H1 (cell line): ENCODE results near the gene STRA8. TPM values are rescaled to one million over a fixed set of nuclear protein-coding genes. Genes with fewer than 3 reads are reported as not detected.

Experiments used
- CTCF ChIA-PET: fragments of 300-600 bp; sonication (Branson Sonifier 250); formaldehyde crosslinking; loops from one replicate; lab custom pipeline; 2021; ENCODE audit not compliant: partially characterized antibody; lab: Charles Lee
- POLR2A ChIA-PET: fragments of 300-600 bp; sonication (Branson Sonifier 250); formaldehyde crosslinking; loops from one replicate; lab custom pipeline; 2021; ENCODE audit warnings: inconsistent platforms; ENCODE audit not compliant: partially characterized antibody; lab: Charles Lee
- DNase-seq, 2 experiments: peaks; one replicate each; pipeline versions ENCODE4 v3.0.0 to v3.0.0-alpha.2; 2010 to 2022; ENCODE audit warnings: low spot score in 2 of 2, low read depth in 1 of 2, mixed read lengths in 1 of 2
- FAIRE-seq: peaks from 2 replicates; lab custom pipeline; 2011; peaks lifted over from hg19 to GRCh38; lab: Jason Lieb, UNC
- H2AFZ ChIP-seq: 2 replicates; pipeline ENCODE4 v1.8.1; 2012; ENCODE audit warnings: low read length, inconsistent platforms
- H2AK5ac ChIP-seq: 2 replicates; pipeline ENCODE4 v1.6.1; 2013; ENCODE audit warnings: low read depth, low read length
- H2BK120ac ChIP-seq: replicated peaks from 2 replicates; pipeline ENCODE3; 2013; ENCODE audit warnings: low read depth, low read length, inconsistent platforms
- H2BK12ac ChIP-seq: 2 replicates; pipeline ENCODE4 v1.6.1; 2013; ENCODE audit warnings: low read depth, low read length
- H2BK15ac ChIP-seq: 2 replicates; pipeline ENCODE4 v1.6.1; 2013; ENCODE audit warnings: low read length
- H2BK20ac ChIP-seq: 2 replicates; pipeline ENCODE4 v1.6.1; 2013; ENCODE audit warnings: low read length
- H2BK5ac ChIP-seq: 2 replicates; pipeline ENCODE4 v1.6.1; 2013; ENCODE audit warnings: low read depth, low read length
- H3K14ac ChIP-seq: 2 replicates; pipeline ENCODE4 v1.6.1; 2013; ENCODE audit warnings: inconsistent platforms; ENCODE audit not compliant: insufficient read length
- H3K18ac ChIP-seq: 2 replicates; pipeline ENCODE4 v1.6.1; 2013; ENCODE audit warnings: low read length; ENCODE audit errors: extremely low read depth
- H3K23ac ChIP-seq: 2 replicates; pipeline ENCODE4 v1.6.1; 2013; ENCODE audit warnings: inconsistent platforms; ENCODE audit not compliant: insufficient read length
- H3K23me2 ChIP-seq: 2 replicates; pipeline ENCODE4 v1.6.1; 2013; ENCODE audit warnings: low read depth, low read length
- H3K27ac ChIP-seq: 2 replicates; pipeline ENCODE4 v1.6.1; 2011; ENCODE audit warnings: low read depth, low read length, inconsistent platforms
- H3K27me3 ChIP-seq, 4 experiments: replicated peaks in 1 of 4; 1 replicate in 1 of 4; 2 replicates in 3 of 4; pipeline versions ENCODE4 v1.6.1 to v1.8.1; 2011 to 2013; ENCODE audit warnings: low read length in 3 of 4, mild to moderate bottlenecking in 3 of 4, inconsistent platforms in 2 of 4, mixed read lengths in 2 of 4, moderate library complexity in 1 of 4; ENCODE audit not compliant: control insufficient read depth in 3 of 4, insufficient read depth in 3 of 4; ENCODE audit errors: extremely low read depth in 1 of 4
- H3K36me3 ChIP-seq, 4 experiments: 2 replicates each; pipeline versions ENCODE4 v1.6.1 to v1.8.1; 2011 to 2013; ENCODE audit warnings: mild to moderate bottlenecking in 4 of 4, low read length in 3 of 4, moderate library complexity in 2 of 4, control low read depth in 1 of 4, inconsistent platforms in 1 of 4; ENCODE audit not compliant: insufficient read depth in 4 of 4, control insufficient read depth in 2 of 4
- H3K4ac ChIP-seq: replicated peaks from 2 replicates; pipeline ENCODE3; 2013; ENCODE audit warnings: low read length, low read depth, mixed read lengths, inconsistent platforms; ENCODE audit not compliant: insufficient read length
- H3K4me1 ChIP-seq, 4 experiments: replicated peaks in 1 of 4; 1 replicate in 1 of 4; 2 replicates in 3 of 4; pipeline versions ENCODE4 v1.6.1 to v1.8.1; 2011 to 2013; ENCODE audit warnings: low read length in 3 of 4, inconsistent platforms in 2 of 4, mixed read lengths in 1 of 4; ENCODE audit not compliant: insufficient read depth in 4 of 4, control insufficient read depth in 3 of 4
- H3K4me2 ChIP-seq, 2 experiments: 2 replicates each; pipeline versions ENCODE4 v1.6.1 to v1.8.1; 2011 to 2013; ENCODE audit warnings: low read depth in 2 of 2, low read length in 2 of 2, control low read depth in 1 of 2, inconsistent platforms in 1 of 2, mild to moderate bottlenecking in 1 of 2; ENCODE audit not compliant: insufficient read depth in 1 of 2
- H3K4me3 ChIP-seq, 4 experiments: fragments of 200-600, 300-600 bp in 1 of 4; sonication (generic), shearing (Covaris generic), sonication (Bioruptor Twin) in 1 of 4; 2 replicates each; pipeline versions ENCODE4 v1.5.1 to v1.8.1; 2011 to 2016; ENCODE audit warnings: low read length in 4 of 4, low read depth in 3 of 4, control low read depth in 2 of 4, inconsistent platforms in 2 of 4, mild to moderate bottlenecking in 2 of 4, mixed read lengths in 1 of 4, moderate library complexity in 1 of 4; ENCODE audit not compliant: insufficient read depth in 2 of 4; ENCODE audit errors: extremely low read depth in 1 of 4
- H3K56ac ChIP-seq: replicated peaks from 2 replicates; pipeline ENCODE3; 2013; ENCODE audit warnings: low read depth, mild to moderate bottlenecking, mixed read lengths, low read length, inconsistent platforms; ENCODE audit not compliant: insufficient read length
- H3K79me1 ChIP-seq: 2 replicates; pipeline ENCODE4 v1.6.1; 2013; ENCODE audit warnings: low read depth, low read length, control low read depth
- H3K79me2 ChIP-seq, 2 experiments: 2 replicates each; pipeline versions ENCODE4 v1.6.1 to v1.8.1; 2012 to 2013; ENCODE audit warnings: low read length in 2 of 2, mild to moderate bottlenecking in 2 of 2, inconsistent platforms in 1 of 2; ENCODE audit not compliant: insufficient read depth in 2 of 2, control insufficient read depth in 1 of 2
- H3K9ac ChIP-seq, 4 experiments: replicated peaks in 1 of 4; 1 replicate in 1 of 4; 2 replicates in 3 of 4; pipeline versions ENCODE4 v1.6.1 to v1.8.1; 2011 to 2013; ENCODE audit warnings: low read depth in 3 of 4, low read length in 3 of 4, control low read depth in 2 of 4, mild to moderate bottlenecking in 2 of 4, moderate library complexity in 2 of 4, inconsistent platforms in 1 of 4; ENCODE audit errors: extremely low read depth in 1 of 4
- H3K9me3 ChIP-seq, 2 experiments: 2 replicates each; pipeline versions ENCODE4 v1.6.1 to v1.8.1; 2012 to 2013; ENCODE audit warnings: mild to moderate bottlenecking in 2 of 2, moderate library complexity in 2 of 2, control low read depth in 1 of 2, inconsistent platforms in 1 of 2, low read depth in 1 of 2, low read length in 1 of 2, mixed read lengths in 1 of 2; ENCODE audit not compliant: insufficient read depth in 2 of 2
- H4K20me1 ChIP-seq, 2 experiments: replicated peaks in 1 of 2; 2 replicates each; pipeline versions ENCODE3 to v1.8.1; 2011 to 2013; ENCODE audit warnings: inconsistent platforms in 2 of 2, low read length in 2 of 2, mild to moderate bottlenecking in 1 of 2; ENCODE audit not compliant: insufficient read depth in 2 of 2, control insufficient read depth in 1 of 2
- H4K5ac ChIP-seq: 2 replicates; pipeline ENCODE4 v1.6.1; 2013; ENCODE audit warnings: low read length, low read depth, mixed read lengths, inconsistent platforms; ENCODE audit not compliant: insufficient read length
- H4K8ac ChIP-seq: 2 replicates; pipeline ENCODE4 v1.8.0; 2013; ENCODE audit warnings: mild to moderate bottlenecking, moderate library complexity, low read length, inconsistent platforms; ENCODE audit not compliant: insufficient read depth; ENCODE audit errors: extremely low read depth
- H4K91ac ChIP-seq: replicated peaks from 2 replicates; pipeline ENCODE3; 2013; ENCODE audit warnings: low read length, mixed read lengths, inconsistent platforms; ENCODE audit not compliant: insufficient read length
- EP300 ChIP-seq, 2 experiments: IDR thresholded peaks; 1 replicate in 1 of 2; 2 replicates in 1 of 2; pipeline ENCODE4 v1.6.1; 2011 to 2012; ENCODE audit warnings: low read depth in 2 of 2, low read length in 2 of 2, mild to moderate bottlenecking in 2 of 2, borderline replicate concordance in 1 of 2, inconsistent platforms in 1 of 2, moderate library complexity in 1 of 2
- KDM4A ChIP-seq: IDR thresholded peaks from one replicate; pipeline ENCODE4 v1.7.1; 2012; ENCODE audit warnings: low read depth, mild to moderate bottlenecking, moderate library complexity, low read length, inconsistent platforms; ENCODE audit not compliant: severe bottlenecking
- NRF1 ChIP-seq: IDR thresholded peaks from 2 replicates; pipeline ENCODE4 v1.6.1; 2011; ENCODE audit warnings: mild to moderate bottlenecking, low read depth, low read length, improper control_type of control experiment
- POLR2AphosphoS5 ChIP-seq: IDR thresholded peaks from 2 replicates; pipeline ENCODE4 v1.6.1; 2011; ENCODE audit warnings: low read depth, low read length
- SP1 ChIP-seq: IDR thresholded peaks from 2 replicates; pipeline ENCODE4 v1.6.1; 2011; ENCODE audit warnings: low read depth, low read length
- TAF7 ChIP-seq: optimal IDR thresholded peaks from 2 replicates; pipeline ENCODE3; 2011; ENCODE audit warnings: low read depth, mild to moderate bottlenecking, inconsistent platforms, low read length, moderate library complexity, borderline replicate concordance
- WGBS, 2 experiments: shearing (Covaris generic) in 1 of 2; methylation state at CpG; one replicate each; pipeline versions ENCODE4 v1.1.6 to v1.1.7; 2013 to 2015; ENCODE audit warnings: low lambda C conversion rate in 2 of 2, mixed read lengths in 2 of 2, inconsistent platforms in 1 of 2, low coverage in 1 of 2, missing lambda C conversion rate in 1 of 2; ENCODE audit not compliant: insufficient replicate concordance in 2 of 2, insufficient coverage in 1 of 2, insufficient read length in 1 of 2; ENCODE audit errors: extremely low coverage in 1 of 2, missing lambda C conversion rate in 1 of 2; 5-methylcytosine and 5-hydroxymethylcytosine counted together
- polyA plus RNA-seq, 7 experiments: library from polyadenylated mRNA; depleted of rRNA in 3 of 7; stranded (reverse) in 5 of 7; unstranded in 2 of 7; fragments of >200 nt in 5 of 7; fragments of 200-250 nt in 2 of 7; gene quantifications; 1 replicate in 5 of 7; 2 replicates in 1 of 7; 4 replicates in 1 of 7; pipeline versions ENCODE4 v1.2.1 to v1.2.3, GENCODE V29; 2011 to 2013; ENCODE audit warnings: missing spikeins in 2 of 7, mixed read lengths in 2 of 7
- total RNA-seq: library from RNA; stranded (reverse); fragmentation: NEBNext Ultra II Directional; extraction: Animal tissue kit (Norgen Biotek cat#: 25700); gene quantifications from 2 replicates; pipeline ENCODE4 v1.2.1, GENCODE V29; 2021
- TF ChIP-seq, protein P1 (sequence below): IDR thresholded peaks from 2 replicates; pipeline ENCODE4 v1.6.1; 2011; ENCODE audit warnings: low read length, improper control_type of control experiment

STRA8 gene
- total and polyA plus RNA-seq, 2 of the 8 experiments (the other 6 are each of a cell fraction or from before 2014, with no cell fraction given) = not detected

DNA sequence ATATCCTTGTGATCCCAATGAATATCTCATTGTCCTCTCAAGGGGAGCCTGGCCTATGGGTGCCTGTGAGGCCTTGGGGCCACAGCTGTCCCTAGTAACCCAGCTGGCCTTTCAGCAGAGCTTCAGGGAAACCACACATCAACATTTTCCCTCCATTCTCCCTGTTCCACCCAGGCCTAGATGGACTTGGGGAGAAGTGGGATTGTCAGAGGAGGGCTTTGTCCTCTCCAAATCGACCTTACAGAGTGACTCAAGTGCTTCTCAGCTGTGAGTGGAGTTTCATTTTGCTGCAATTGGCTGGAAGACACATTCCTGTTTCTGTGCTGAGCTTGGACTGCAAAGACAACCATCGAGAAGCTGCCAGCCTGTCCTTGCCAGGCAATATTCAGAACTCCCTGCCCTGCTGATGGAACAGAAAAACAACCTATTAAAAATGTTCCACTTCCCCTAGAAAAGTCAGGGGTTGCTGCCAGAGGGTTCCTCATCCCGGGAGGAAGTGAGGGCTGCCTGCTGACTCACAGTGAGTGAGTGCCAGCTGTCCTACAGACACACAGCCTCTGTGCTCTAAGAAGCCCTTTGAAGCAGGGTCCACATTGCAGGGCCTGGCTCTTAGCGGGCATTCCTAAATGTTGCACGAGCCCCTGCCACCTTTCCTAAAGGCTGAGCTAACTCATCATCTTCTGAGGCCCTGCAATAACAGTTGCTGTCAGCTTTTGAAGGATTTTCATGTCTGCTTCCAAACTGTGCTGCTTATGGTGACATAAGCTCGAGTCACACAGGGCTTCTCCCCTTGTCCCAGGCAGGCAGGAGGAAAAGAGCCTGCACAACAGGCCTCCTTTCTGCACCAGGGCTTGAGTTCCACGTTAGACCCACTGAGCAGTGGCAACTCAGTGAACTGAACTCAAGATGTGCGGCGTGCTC is 20.5 kb downstream of the STRA8 start:
- H3K4me2 ChIP-seq = no peak overlapping the region
- CTCF ChIA-PET = interaction anchor here (0.7 to 2.1 kb wide), 9 partner anchors 9 to 663 kb away, joined by 3 to 11 read pairs (median 3); no protein-coding TSS in a partner anchor
- FAIRE-seq = no peak
- TF ChIP-seq TAF7 = no peak
- no peak for TF ChIP-seq NRF1
- TF ChIP-seq, protein P1, sequence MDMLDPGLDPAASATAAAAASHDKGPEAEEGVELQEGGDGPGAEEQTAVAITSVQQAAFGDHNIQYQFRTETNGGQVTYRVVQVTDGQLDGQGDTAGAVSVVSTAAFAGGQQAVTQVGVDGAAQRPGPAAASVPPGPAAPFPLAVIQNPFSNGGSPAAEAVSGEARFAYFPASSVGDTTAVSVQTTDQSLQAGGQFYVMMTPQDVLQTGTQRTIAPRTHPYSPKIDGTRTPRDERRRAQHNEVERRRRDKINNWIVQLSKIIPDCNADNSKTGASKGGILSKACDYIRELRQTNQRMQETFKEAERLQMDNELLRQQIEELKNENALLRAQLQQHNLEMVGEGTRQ = no peak
- TF ChIP-seq SP1 = no peak
- TF ChIP-seq POLR2AphosphoS5 = no peak
- no peak for TF ChIP-seq KDM4A
- TF ChIP-seq EP300 (IDR thresholded peaks at IDR 0.05; ENCODE audit: borderline replicate concordance in 1 of 2, low read depth in 2 of 2, low read length in 2 of 2) = no peak

More for the DNA sequence above, 20.5 kb downstream of the STRA8 start:
- Histone ChIP-seq H4K91ac (no peak overlapping the region), H3K36me3 (no peaks in the 10 kb centered on the region), H2AK5ac (no peak overlapping the region), H2BK120ac (no peak overlapping the region), H2BK12ac (no peak overlapping the region), H4K8ac (no peak overlapping the region), H3K14ac (no peak overlapping the region), H3K4ac (no peak overlapping the region), H2AFZ (no peak overlapping the region), H3K79me2 (no peaks in the 10 kb centered on the region), H3K79me1 (no peaks in the 10 kb centered on the region), H3K4me3 (no peak overlapping the region), H3K23me2 (no peaks in the 10 kb centered on the region; the same call in 1 of the 2 replicates), H3K56ac (no peak overlapping the region), H3K27me3 (no peaks in the 10 kb centered on the region; a peak in 2 of 7 replicates), H2BK15ac (0 out of 2 replicates have a peak overlapping the region, but pooled peaks have one; percentile 12), H2BK5ac (no peak overlapping the region; the same call in 1 of the 2 replicates), H3K23ac (no peak overlapping the region), H2BK20ac (no peak overlapping the region), H4K5ac (no peak overlapping the region), H3K4me1 (no peaks in the 10 kb centered on the region), H3K18ac (no peak overlapping the region), H4K20me1 (no peaks in the 10 kb centered on the region), H3K9ac (no peak overlapping the region), H3K27ac (no peak overlapping the region), H3K9me3 (no peaks in the 10 kb centered on the region)
- 81% methylated on average over 9 of the region's 9 CpGs; no CpG with 5 or more reads in 1 of the 2 experiments for WGBS, 2 experiments
- no peak for DNase-seq
- POLR2A ChIA-PET = no interaction called here
